Mucosa of gallbladder (tissue), 1 donor: ENCODE measurements around the gene TENT4A. TPM values are rescaled to one million over a fixed set of nuclear protein-coding genes. Genes with fewer than 3 reads are reported as not detected.
"Not testable (repeated sequence)": the region's sequence is repeated elsewhere in the genome, so short reads cannot be mapped to it uniquely, and the experiment has no call there.

Experiments used
- DNase-seq: peaks from one replicate; pipeline ENCODE4 v3.0.0-alpha.2; 2020; ENCODE audit warnings: low spot score
- total RNA-seq: library from RNA; stranded (reverse); gene quantifications from one replicate; pipeline ENCODE4 v1.2.1, GENCODE V29; 2021
- donor health status: DM: no; HTN: no; CAD: no.

Gene TENT4A
- total RNA-seq, result 19.8 TPM

DNA sequence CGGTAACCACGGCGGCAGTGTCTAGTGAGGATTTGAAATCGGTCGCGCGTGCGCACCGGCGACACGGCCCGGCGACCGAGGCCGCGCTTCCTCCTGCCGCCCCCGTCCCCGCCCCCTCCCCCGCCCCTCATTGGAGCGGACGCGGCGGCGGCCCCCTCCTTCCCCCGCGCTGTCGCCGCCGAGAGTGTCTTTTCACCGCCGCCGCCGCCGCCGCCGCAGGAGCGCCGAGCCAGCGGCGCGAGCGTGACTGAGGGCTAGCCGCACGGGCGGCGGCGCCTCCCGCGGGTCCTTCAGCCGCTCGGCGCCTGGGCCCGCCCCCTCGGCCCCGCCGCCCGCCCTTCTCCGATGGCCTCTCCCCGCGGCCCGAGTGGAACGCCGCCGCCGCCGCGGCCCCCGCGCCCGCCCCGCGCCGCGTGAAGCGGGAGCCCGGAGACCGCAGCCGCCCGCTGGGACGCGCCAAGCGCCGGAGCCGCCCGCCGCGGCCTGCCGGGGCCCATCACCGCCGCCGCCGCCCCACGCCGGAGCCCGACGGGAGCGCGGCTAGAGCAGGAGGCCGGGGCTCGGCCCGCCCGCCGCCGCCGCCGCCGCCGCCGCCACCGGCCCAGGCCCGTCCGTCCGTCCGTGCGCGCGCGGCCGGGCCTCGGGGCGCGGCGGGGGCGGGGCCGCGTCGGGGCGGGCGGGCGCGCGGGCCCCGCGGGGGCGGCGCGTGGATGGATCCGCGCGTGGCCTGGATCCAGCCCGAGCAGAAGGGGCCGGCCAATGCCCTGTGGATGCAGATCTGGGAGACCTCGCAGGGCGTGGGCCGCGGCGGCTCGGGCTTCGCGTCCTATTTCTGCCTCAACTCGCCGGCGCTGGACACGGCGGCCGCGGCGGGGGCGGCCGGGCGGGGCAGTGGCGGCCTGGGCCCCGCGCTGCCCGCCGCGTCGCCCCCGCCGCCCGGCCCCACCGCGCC lies at the start of gene TENT4A:
TENT4A (plus strand) TSS at position 159 of the 952 bp plus-strand sequence; CDS start at position 711, 552 bp downstream.
- DNase-seq, result no peak

DNA sequence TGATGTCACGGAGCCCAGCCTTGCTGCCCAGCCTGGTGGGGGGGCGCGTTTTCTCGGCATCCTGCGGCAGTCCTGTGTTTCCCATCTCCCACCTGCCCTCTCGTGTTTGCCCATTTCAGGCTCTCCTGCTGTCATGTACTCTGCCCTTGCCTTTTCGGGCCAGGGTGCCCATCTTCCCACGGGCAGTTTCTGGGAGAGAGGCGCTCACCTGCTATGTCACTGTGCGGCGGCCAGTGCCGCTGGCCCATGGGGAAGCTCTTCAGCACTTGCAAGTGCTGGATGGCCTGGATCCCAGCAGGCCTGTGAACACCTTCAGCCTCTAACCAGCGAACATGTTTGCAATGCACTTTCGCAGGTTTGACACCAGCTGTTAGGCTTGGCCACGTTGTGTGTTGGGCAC lies 46.5 kb upstream of the TENT4A start:
- DNase-seq, result no peak

DNA sequence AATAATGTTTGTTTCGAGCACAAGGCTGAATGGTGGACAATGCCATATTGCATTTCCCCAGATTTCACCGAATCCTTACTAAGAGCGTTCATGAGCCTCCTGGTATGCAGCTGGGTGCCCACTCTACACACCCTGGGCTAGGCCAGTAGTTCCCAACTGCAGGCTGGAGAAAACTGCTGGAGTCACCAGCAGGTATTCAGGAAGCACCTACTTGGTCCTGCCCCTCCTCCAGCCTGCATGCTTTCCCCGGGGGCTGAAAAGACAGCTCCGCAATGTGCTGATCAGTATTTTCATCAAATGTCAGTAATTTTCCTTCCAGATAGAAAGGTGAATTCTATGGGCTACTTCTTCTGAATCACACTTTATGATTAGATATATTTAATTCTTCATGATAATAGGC lies 45.6 kb upstream of the TENT4A start:
- DNase-seq, result no peak

DNA sequence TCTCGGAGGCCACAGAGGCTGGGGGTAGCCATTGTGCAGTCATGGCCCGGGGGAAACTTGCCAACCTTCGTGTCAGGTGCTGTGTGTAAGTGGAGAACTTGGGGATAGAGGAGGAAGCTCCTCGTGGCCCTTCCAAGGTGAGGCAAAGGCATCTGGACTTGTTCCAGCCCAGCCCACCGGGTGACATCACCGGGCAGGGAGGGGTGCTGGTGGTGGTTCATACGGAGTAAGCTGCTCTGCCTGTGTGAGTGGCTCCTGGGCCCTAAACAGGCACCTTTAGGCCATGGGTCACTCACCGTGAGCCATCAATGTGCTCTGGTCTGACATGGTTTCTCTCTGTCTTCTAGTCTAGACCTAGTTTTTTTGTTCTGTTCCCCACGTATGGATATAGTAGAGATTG lies 44.5 kb upstream of the TENT4A start:
- DNase-seq, result not testable (repeated sequence)

DNA sequence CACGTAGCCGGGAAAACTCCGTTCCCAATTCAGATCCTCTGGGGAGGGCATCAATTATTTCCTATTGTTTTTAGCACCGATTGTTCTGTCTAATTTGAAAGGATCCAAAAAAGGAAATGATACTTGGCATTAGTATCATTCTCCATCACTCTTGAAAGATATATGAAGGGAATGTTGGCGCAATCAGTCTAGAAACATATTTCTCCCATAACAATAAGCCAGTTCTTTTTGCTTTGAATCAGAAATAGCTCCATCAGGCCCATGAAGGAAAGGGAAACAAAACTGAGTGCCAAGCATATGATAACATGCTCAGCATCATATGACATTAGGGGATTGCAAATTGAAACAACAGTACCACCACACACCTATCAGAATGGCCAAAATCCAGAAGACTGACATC lies 40.2 kb upstream of the TENT4A start:
- no peak for DNase-seq

GRCh38 chr5:6673963-6674362 lies 39.3 kb upstream of the TENT4A start:
- DNase-seq, result no peak

- DNase-seq, result no peak
These were observed 38.8 kb upstream of the TENT4A start for GRCh38 chr5:6674421-6674820.

DNA sequence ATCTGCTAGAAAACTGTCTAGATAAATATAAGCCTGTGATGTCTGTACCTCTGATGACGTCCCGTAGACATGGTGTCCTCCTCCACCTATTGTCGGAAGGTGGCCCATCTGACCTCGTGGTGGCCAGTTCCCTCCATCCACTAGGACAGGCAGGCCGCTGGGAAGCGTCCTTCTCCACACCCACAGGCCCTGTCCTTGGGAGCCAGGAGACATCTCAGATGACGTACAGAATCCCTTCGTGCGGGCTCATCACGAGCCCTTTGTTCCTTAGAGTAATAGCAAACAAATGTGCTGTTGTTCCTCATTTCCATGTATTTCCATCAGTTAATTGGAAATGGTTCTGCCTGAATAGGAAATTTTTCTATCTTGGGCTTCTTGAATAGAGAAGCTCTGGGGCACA lies 38.3 kb upstream of the TENT4A start:
- DNase-seq, result no peak

GRCh38 chr5:6675784-6676491 lies 37.3 kb upstream of the TENT4A start:
- no peak for DNase-seq

- DNase-seq, result no peak
These were observed 36.5 kb upstream of the TENT4A start for GRCh38 chr5:6676702-6677101.

DNA sequence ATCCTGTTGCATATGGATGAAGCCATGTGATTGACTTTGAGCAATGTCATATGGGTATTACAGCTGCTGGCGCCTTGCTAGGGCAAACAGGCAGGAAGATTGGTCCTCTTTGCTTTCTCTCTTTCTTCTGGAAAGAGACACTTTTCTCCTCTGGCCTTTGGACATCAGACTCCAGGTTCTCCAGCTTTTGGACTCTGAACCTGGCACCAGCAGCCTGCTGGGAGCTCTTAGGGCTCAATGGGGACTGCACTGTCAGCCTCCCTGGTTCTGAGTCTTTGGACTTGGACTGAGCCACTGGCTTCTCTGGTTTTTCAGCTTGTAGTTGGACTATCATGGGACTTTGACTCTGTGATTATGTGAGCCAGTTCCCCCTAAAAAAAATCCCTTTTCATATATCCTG lies 34.8 kb upstream of the TENT4A start:
- no peak for DNase-seq

DNA sequence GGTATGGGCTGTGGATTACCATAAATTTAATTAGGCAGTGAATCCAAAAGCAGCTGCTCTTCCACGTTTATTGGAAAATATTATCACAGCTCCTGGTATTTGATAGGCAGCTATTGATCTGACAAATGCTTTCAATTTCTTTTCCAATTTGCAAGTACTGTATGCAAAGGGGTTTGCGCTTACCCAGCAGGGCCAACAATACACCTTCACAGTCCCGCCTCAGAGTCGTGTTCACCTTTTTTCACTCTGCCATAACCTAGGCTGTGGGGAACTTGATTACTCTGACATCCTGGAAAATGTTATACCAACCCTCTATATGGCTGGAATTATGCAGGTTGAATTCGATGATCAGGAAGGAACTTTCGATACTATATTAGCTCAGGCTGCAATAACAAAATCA lies 32.3 kb upstream of the TENT4A start:
- DNase-seq, result no peak

GRCh38 chr5:6681682-6682081 lies 31.6 kb upstream of the TENT4A start:
- DNase-seq, result no peak

DNA sequence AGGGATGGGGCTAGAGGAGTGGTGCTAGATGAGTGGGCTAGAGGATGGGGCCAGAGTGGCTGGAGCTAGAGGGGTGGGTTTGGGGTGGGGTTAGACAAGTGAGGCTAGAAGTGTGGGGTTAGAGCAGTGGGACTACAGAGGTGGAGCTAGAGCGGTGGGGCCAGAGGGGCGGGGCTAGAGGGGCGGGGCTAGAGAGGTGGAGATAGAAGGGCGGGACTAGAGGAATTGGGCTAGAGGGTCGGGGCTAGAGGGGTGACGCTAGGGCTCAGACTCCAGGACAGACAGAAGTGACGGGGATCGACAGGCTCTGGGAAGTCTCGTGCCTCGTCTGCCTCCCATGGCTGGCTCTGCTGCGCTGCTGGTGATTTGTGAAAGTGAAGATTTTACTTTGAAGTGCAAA lies 31.0 kb upstream of the TENT4A start:
- DNase-seq, result no peak

DNA sequence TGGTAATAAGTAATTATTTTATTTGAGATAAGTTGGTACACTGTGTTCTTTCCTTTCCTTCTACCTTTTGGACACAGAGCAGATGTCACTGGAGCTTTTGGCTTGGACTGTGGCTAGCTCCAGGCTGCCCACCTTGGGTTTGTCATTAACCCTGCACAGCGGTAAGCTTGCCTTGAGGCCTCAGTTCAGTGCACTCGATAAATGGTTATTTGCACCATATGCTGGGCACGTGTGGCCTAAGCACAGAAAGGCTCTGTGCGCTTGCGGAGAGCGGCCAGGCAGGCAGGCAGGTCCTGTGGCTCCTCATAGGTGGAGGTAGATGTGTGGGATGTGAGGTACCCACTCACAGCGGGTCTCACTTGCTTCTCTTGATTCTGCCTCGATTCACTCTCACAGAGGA lies 30.0 kb upstream of the TENT4A start:
- DNase-seq, result no peak

DNA sequence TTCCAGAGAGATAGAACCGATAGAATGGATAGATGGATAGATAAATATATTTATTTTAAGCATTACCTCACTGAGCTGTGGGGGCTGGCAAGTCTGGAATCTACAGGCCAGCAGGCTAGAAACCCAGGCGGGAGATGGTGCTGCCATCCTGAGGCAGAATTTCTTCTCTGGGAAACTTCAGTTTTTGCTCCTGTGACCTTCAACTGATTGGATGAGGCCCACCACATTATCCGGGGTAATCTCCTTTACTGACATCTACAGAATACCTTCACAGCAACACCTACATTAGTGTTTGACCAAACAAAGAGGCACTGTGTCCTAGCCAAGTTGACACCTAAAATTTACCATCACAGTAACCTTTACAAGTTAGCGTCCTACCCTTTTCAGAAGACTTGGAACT lies 29.2 kb upstream of the TENT4A start:
- DNase-seq, result no peak

DNA sequence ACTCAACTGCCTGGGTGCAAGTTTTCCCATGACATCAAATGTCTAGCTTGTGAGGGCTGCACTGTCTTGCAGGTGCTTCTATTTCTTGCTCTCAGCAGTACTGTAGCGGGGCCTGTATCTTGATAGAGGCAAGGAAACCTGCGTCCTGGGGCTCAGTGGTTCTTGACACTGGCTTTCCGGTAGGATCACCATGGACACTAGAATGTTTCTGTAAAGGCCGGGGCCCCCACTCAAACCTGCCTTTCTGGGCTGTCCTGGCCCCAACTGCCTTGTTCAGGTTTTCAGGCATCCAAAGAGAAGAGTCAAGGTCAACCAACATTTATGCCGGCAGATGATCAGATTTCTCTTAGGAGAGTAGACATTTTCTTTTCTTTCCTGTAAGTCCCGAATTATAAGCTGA lies 26.7 kb upstream of the TENT4A start:
- no peak for DNase-seq

GRCh38 chr5:6686915-6687409 lies 26.3 kb upstream of the TENT4A start:
- DNase-seq, result peak; percentile 25

DNA sequence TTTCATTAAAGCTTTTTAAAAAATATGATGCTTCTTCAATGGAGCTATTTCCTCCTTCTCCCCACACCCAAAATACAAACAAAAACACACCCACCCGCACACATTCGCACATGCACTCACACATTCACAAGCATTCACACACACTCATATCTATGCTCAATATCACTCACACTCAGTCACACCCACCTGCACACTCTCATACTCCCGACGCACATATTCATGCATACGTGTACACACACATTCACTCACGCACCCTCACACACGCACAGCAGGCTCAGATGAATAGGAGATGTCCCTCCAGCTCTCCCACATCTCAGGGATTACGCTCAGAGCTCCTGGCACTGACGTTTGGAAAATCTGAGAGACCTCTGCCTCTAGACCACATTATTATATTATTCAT lies 25.7 kb upstream of the TENT4A start:
- no peak for DNase-seq

- no peak for DNase-seq
These were observed 20.3 kb upstream of the TENT4A start for GRCh38 chr5:6692906-6693305.

DNA sequence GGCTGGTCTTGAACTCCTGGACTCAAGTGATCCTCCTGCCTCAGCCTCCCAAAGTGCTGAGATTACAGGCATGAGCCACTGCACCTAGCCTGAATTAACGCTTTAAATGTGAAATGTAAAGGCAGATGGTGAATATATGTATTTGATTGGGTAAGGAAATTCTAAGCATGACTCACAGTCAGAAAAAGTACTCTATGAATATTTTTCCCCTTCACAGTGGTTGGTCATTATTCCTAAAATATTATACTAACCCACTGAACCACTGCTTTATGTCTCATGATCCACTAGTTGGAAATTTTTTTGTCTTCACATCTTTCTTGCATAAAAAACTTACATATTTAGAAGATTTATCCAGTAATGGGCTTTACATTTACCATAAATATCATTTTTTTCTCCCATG lies 14.5 kb upstream of the TENT4A start:
- no peak for DNase-seq

GRCh38 chr5:6699357-6699756 lies 13.9 kb upstream of the TENT4A start:
- DNase-seq, result no peak
